H1 (cell line): Measurements from ENCODE around the gene PDZD4. TPM values are rescaled to one million over a fixed set of nuclear protein-coding genes. Genes with fewer than 3 reads are reported as not detected.

Experiments used
- CTCF ChIA-PET: fragments of 300-600 bp; sonication (Branson Sonifier 250); formaldehyde crosslinking; loops from one replicate; lab custom pipeline; 2021; ENCODE audit not compliant: partially characterized antibody; lab: Charles Lee
- POLR2A ChIA-PET: fragments of 300-600 bp; sonication (Branson Sonifier 250); formaldehyde crosslinking; loops from one replicate; lab custom pipeline; 2021; ENCODE audit warnings: inconsistent platforms; ENCODE audit not compliant: partially characterized antibody; lab: Charles Lee
- DNase-seq, 2 experiments: peaks; one replicate each; pipeline versions ENCODE4 v3.0.0 to v3.0.0-alpha.2; 2010 to 2022; ENCODE audit warnings: low spot score in 2 of 2, low read depth in 1 of 2, mixed read lengths in 1 of 2
- FAIRE-seq: peaks from 2 replicates; lab custom pipeline; 2011; peaks lifted over from hg19 to GRCh38; lab: Jason Lieb, UNC
- H2AFZ ChIP-seq: 2 replicates; pipeline ENCODE4 v1.8.1; 2012; ENCODE audit warnings: low read length, inconsistent platforms
- H2AK5ac ChIP-seq: 2 replicates; pipeline ENCODE4 v1.6.1; 2013; ENCODE audit warnings: low read depth, low read length
- H2BK120ac ChIP-seq: replicated peaks from 2 replicates; pipeline ENCODE3; 2013; ENCODE audit warnings: low read depth, low read length, inconsistent platforms
- H2BK12ac ChIP-seq: 2 replicates; pipeline ENCODE4 v1.6.1; 2013; ENCODE audit warnings: low read depth, low read length
- H2BK15ac ChIP-seq: 2 replicates; pipeline ENCODE4 v1.6.1; 2013; ENCODE audit warnings: low read length
- H2BK20ac ChIP-seq: 2 replicates; pipeline ENCODE4 v1.6.1; 2013; ENCODE audit warnings: low read length
- H2BK5ac ChIP-seq: 2 replicates; pipeline ENCODE4 v1.6.1; 2013; ENCODE audit warnings: low read depth, low read length
- H3K14ac ChIP-seq: 2 replicates; pipeline ENCODE4 v1.6.1; 2013; ENCODE audit warnings: inconsistent platforms; ENCODE audit not compliant: insufficient read length
- H3K18ac ChIP-seq: 2 replicates; pipeline ENCODE4 v1.6.1; 2013; ENCODE audit warnings: low read length; ENCODE audit errors: extremely low read depth
- H3K23ac ChIP-seq: 2 replicates; pipeline ENCODE4 v1.6.1; 2013; ENCODE audit warnings: inconsistent platforms; ENCODE audit not compliant: insufficient read length
- H3K23me2 ChIP-seq: 2 replicates; pipeline ENCODE4 v1.6.1; 2013; ENCODE audit warnings: low read depth, low read length
- H3K27ac ChIP-seq: 2 replicates; pipeline ENCODE4 v1.6.1; 2011; ENCODE audit warnings: low read depth, low read length, inconsistent platforms
- H3K27me3 ChIP-seq, 4 experiments: replicated peaks in 1 of 4; 1 replicate in 1 of 4; 2 replicates in 3 of 4; pipeline versions ENCODE4 v1.6.1 to v1.8.1; 2011 to 2013; ENCODE audit warnings: low read length in 3 of 4, mild to moderate bottlenecking in 3 of 4, inconsistent platforms in 2 of 4, mixed read lengths in 2 of 4, moderate library complexity in 1 of 4; ENCODE audit not compliant: control insufficient read depth in 3 of 4, insufficient read depth in 3 of 4; ENCODE audit errors: extremely low read depth in 1 of 4
- H3K36me3 ChIP-seq, 4 experiments: 2 replicates each; pipeline versions ENCODE4 v1.6.1 to v1.8.1; 2011 to 2013; ENCODE audit warnings: mild to moderate bottlenecking in 4 of 4, low read length in 3 of 4, moderate library complexity in 2 of 4, control low read depth in 1 of 4, inconsistent platforms in 1 of 4; ENCODE audit not compliant: insufficient read depth in 4 of 4, control insufficient read depth in 2 of 4
- H3K4ac ChIP-seq: replicated peaks from 2 replicates; pipeline ENCODE3; 2013; ENCODE audit warnings: low read length, low read depth, mixed read lengths, inconsistent platforms; ENCODE audit not compliant: insufficient read length
- H3K4me1 ChIP-seq, 4 experiments: replicated peaks in 1 of 4; 1 replicate in 1 of 4; 2 replicates in 3 of 4; pipeline versions ENCODE4 v1.6.1 to v1.8.1; 2011 to 2013; ENCODE audit warnings: low read length in 3 of 4, inconsistent platforms in 2 of 4, mixed read lengths in 1 of 4; ENCODE audit not compliant: insufficient read depth in 4 of 4, control insufficient read depth in 3 of 4
- H3K4me2 ChIP-seq, 2 experiments: 2 replicates each; pipeline versions ENCODE4 v1.6.1 to v1.8.1; 2011 to 2013; ENCODE audit warnings: low read depth in 2 of 2, low read length in 2 of 2, control low read depth in 1 of 2, inconsistent platforms in 1 of 2, mild to moderate bottlenecking in 1 of 2; ENCODE audit not compliant: insufficient read depth in 1 of 2
- H3K4me3 ChIP-seq, 4 experiments: fragments of 200-600, 300-600 bp in 1 of 4; sonication (generic), shearing (Covaris generic), sonication (Bioruptor Twin) in 1 of 4; 2 replicates each; pipeline versions ENCODE4 v1.5.1 to v1.8.1; 2011 to 2016; ENCODE audit warnings: low read length in 4 of 4, low read depth in 3 of 4, control low read depth in 2 of 4, inconsistent platforms in 2 of 4, mild to moderate bottlenecking in 2 of 4, mixed read lengths in 1 of 4, moderate library complexity in 1 of 4; ENCODE audit not compliant: insufficient read depth in 2 of 4; ENCODE audit errors: extremely low read depth in 1 of 4
- H3K56ac ChIP-seq: replicated peaks from 2 replicates; pipeline ENCODE3; 2013; ENCODE audit warnings: low read depth, mild to moderate bottlenecking, mixed read lengths, low read length, inconsistent platforms; ENCODE audit not compliant: insufficient read length
- H3K79me1 ChIP-seq: 2 replicates; pipeline ENCODE4 v1.6.1; 2013; ENCODE audit warnings: low read depth, low read length, control low read depth
- H3K79me2 ChIP-seq, 2 experiments: 2 replicates each; pipeline versions ENCODE4 v1.6.1 to v1.8.1; 2012 to 2013; ENCODE audit warnings: low read length in 2 of 2, mild to moderate bottlenecking in 2 of 2, inconsistent platforms in 1 of 2; ENCODE audit not compliant: insufficient read depth in 2 of 2, control insufficient read depth in 1 of 2
- H3K9ac ChIP-seq, 4 experiments: replicated peaks in 1 of 4; 1 replicate in 1 of 4; 2 replicates in 3 of 4; pipeline versions ENCODE4 v1.6.1 to v1.8.1; 2011 to 2013; ENCODE audit warnings: low read depth in 3 of 4, low read length in 3 of 4, control low read depth in 2 of 4, mild to moderate bottlenecking in 2 of 4, moderate library complexity in 2 of 4, inconsistent platforms in 1 of 4; ENCODE audit errors: extremely low read depth in 1 of 4
- H3K9me3 ChIP-seq, 2 experiments: 2 replicates each; pipeline versions ENCODE4 v1.6.1 to v1.8.1; 2012 to 2013; ENCODE audit warnings: mild to moderate bottlenecking in 2 of 2, moderate library complexity in 2 of 2, control low read depth in 1 of 2, inconsistent platforms in 1 of 2, low read depth in 1 of 2, low read length in 1 of 2, mixed read lengths in 1 of 2; ENCODE audit not compliant: insufficient read depth in 2 of 2
- H4K20me1 ChIP-seq, 2 experiments: replicated peaks in 1 of 2; 2 replicates each; pipeline versions ENCODE3 to v1.8.1; 2011 to 2013; ENCODE audit warnings: inconsistent platforms in 2 of 2, low read length in 2 of 2, mild to moderate bottlenecking in 1 of 2; ENCODE audit not compliant: insufficient read depth in 2 of 2, control insufficient read depth in 1 of 2
- H4K5ac ChIP-seq: 2 replicates; pipeline ENCODE4 v1.6.1; 2013; ENCODE audit warnings: low read length, low read depth, mixed read lengths, inconsistent platforms; ENCODE audit not compliant: insufficient read length
- H4K8ac ChIP-seq: 2 replicates; pipeline ENCODE4 v1.8.0; 2013; ENCODE audit warnings: mild to moderate bottlenecking, moderate library complexity, low read length, inconsistent platforms; ENCODE audit not compliant: insufficient read depth; ENCODE audit errors: extremely low read depth
- H4K91ac ChIP-seq: replicated peaks from 2 replicates; pipeline ENCODE3; 2013; ENCODE audit warnings: low read length, mixed read lengths, inconsistent platforms; ENCODE audit not compliant: insufficient read length
- CTBP2 ChIP-seq: IDR thresholded peaks from 2 replicates; pipeline ENCODE4 v1.7.0; 2011; ENCODE audit warnings: borderline replicate concordance, mild to moderate bottlenecking, moderate library complexity, mixed read lengths, low read length; ENCODE audit not compliant: insufficient read depth, insufficient read length
- EP300 ChIP-seq, 2 experiments: IDR thresholded peaks; 1 replicate in 1 of 2; 2 replicates in 1 of 2; pipeline ENCODE4 v1.6.1; 2011 to 2012; ENCODE audit warnings: low read depth in 2 of 2, low read length in 2 of 2, mild to moderate bottlenecking in 2 of 2, borderline replicate concordance in 1 of 2, inconsistent platforms in 1 of 2, moderate library complexity in 1 of 2
- GABPA ChIP-seq: IDR thresholded peaks from 2 replicates; pipeline ENCODE4 v1.6.1; 2011; ENCODE audit warnings: mild to moderate bottlenecking, low read length, moderate library complexity, borderline replicate concordance; ENCODE audit not compliant: insufficient read depth
- KDM1A ChIP-seq: fragments of 200-600, 300-600 bp; sonication (generic); IDR thresholded peaks from 2 replicates; pipeline ENCODE4 v1.7.1; 2016; ENCODE audit warnings: mild to moderate bottlenecking, low read length, borderline replicate concordance
- MAFK ChIP-seq: IDR thresholded peaks from 2 replicates; pipeline ENCODE4 v1.6.1; 2012; ENCODE audit warnings: low read depth, mild to moderate bottlenecking, improper control_type of control experiment, low read length
- POLR2A ChIP-seq, 2 experiments: IDR thresholded peaks; 1 replicate in 1 of 2; 2 replicates in 1 of 2; pipeline ENCODE4 v1.6.1; 2011; ENCODE audit warnings: low read depth in 2 of 2, low read length in 2 of 2, mild to moderate bottlenecking in 2 of 2; ENCODE audit errors: control extremely low read depth in 1 of 2
- RFX5 ChIP-seq: IDR thresholded peaks from 2 replicates; pipeline ENCODE4 v1.6.1; 2011; ENCODE audit warnings: low read depth, low read length, improper control_type of control experiment, borderline replicate concordance
- RXRA ChIP-seq: IDR thresholded peaks from 2 replicates; pipeline ENCODE4 v1.6.1; 2011; ENCODE audit warnings: low read depth, mild to moderate bottlenecking, low read length, moderate library complexity; ENCODE audit not compliant: insufficient read depth
- SAP30 ChIP-seq: fragments of 300-600 bp; sonication (generic); IDR thresholded peaks from 2 replicates; pipeline ENCODE4 v1.7.1; 2012; ENCODE audit warnings: low read length, moderate library complexity, mild to moderate bottlenecking, inconsistent platforms; ENCODE audit not compliant: insufficient read depth, insufficient replicate concordance
- SIRT6 ChIP-seq: IDR thresholded peaks from one replicate; pipeline ENCODE4 v1.7.1; 2012; ENCODE audit warnings: low read length, inconsistent platforms
- SP2 ChIP-seq: IDR thresholded peaks from 2 replicates; pipeline ENCODE4 v1.6.1; 2012; ENCODE audit warnings: mild to moderate bottlenecking, low read length, inconsistent platforms
- SRF ChIP-seq: IDR thresholded peaks from 2 replicates; pipeline ENCODE4 v1.6.1; 2011; ENCODE audit warnings: mild to moderate bottlenecking, low read depth, low read length, moderate library complexity
- TAF7 ChIP-seq: optimal IDR thresholded peaks from 2 replicates; pipeline ENCODE3; 2011; ENCODE audit warnings: low read depth, mild to moderate bottlenecking, inconsistent platforms, low read length, moderate library complexity, borderline replicate concordance
- TBP ChIP-seq: IDR thresholded peaks from 2 replicates; pipeline ENCODE4 v1.6.1; 2011; ENCODE audit warnings: low read depth, low read length, improper control_type of control experiment
- WGBS, 2 experiments: shearing (Covaris generic) in 1 of 2; methylation state at CpG; one replicate each; pipeline versions ENCODE4 v1.1.6 to v1.1.7; 2013 to 2015; ENCODE audit warnings: low lambda C conversion rate in 2 of 2, mixed read lengths in 2 of 2, inconsistent platforms in 1 of 2, low coverage in 1 of 2, missing lambda C conversion rate in 1 of 2; ENCODE audit not compliant: insufficient replicate concordance in 2 of 2, insufficient coverage in 1 of 2, insufficient read length in 1 of 2; ENCODE audit errors: extremely low coverage in 1 of 2, missing lambda C conversion rate in 1 of 2; 5-methylcytosine and 5-hydroxymethylcytosine counted together
- polyA plus RNA-seq, 7 experiments: library from polyadenylated mRNA; depleted of rRNA in 3 of 7; stranded (reverse) in 5 of 7; unstranded in 2 of 7; fragments of >200 nt in 5 of 7; fragments of 200-250 nt in 2 of 7; gene quantifications; 1 replicate in 5 of 7; 2 replicates in 1 of 7; 4 replicates in 1 of 7; pipeline versions ENCODE4 v1.2.1 to v1.2.3, GENCODE V29; 2011 to 2013; ENCODE audit warnings: missing spikeins in 2 of 7, mixed read lengths in 2 of 7
- total RNA-seq: library from RNA; stranded (reverse); fragmentation: NEBNext Ultra II Directional; extraction: Animal tissue kit (Norgen Biotek cat#: 25700); gene quantifications from 2 replicates; pipeline ENCODE4 v1.2.1, GENCODE V29; 2021

The PDZD4 gene
- total and polyA plus RNA-seq, 2 of the 8 experiments (the other 6 are each of a cell fraction or from before 2014, with no cell fraction given) = 45.8 to 169 TPM

- WGBS, 2 experiments = 94% methylated on average over 7 of the region's 23 CpGs; no CpG with 5 or more reads in 1 of the 2 experiments
- Histone ChIP-seq H3K4me1 (no peaks in the 10 kb centered on the region), H3K27ac (no peak overlapping the region), H2BK20ac (no peak overlapping the region), H3K14ac (no peak overlapping the region), H3K18ac (no peak overlapping the region), H3K27me3 (no peaks in the 10 kb centered on the region), H3K23me2 (no peaks in the 10 kb centered on the region), H4K20me1 (no peaks in the 10 kb centered on the region), H3K9ac (no peak overlapping the region), H4K91ac (no peak overlapping the region), H3K79me2 (no peaks in the 10 kb centered on the region), H2AFZ (no peak overlapping the region), H3K56ac (no peak overlapping the region), H4K5ac (no peak overlapping the region), H3K79me1 (no peaks in the 10 kb centered on the region), H3K4me2 (no peak overlapping the region), H2BK12ac (no peak overlapping the region), H3K9me3 (no peaks in the 10 kb centered on the region), H3K23ac (no peak overlapping the region), H3K4me3 (no peak overlapping the region), H2BK120ac (no peak overlapping the region), H2AK5ac (no peak overlapping the region), H2BK15ac (no peak overlapping the region), H4K8ac (no peak overlapping the region), H2BK5ac (no peak overlapping the region), H3K36me3 (no peaks in the 10 kb centered on the region), H3K4ac (no peak overlapping the region)
- DNase-seq (no peak), FAIRE-seq (no peak)
- ChIA-PET CTCF (interaction anchor here (0.8 to 1.6 kb wide), 4 partner anchors 9 to 80 kb away, joined by 3 to 4 read pairs (median 4); no protein-coding TSS in a partner anchor), POLR2A (no interaction called here)
- TF ChIP-seq CTBP2 (no peak), RXRA (no peak), MAFK (no peak), TAF7 (no peak), RFX5 (no peak), GABPA (no peak), KDM1A (no peak), SAP30 (no peak), POLR2A (IDR thresholded peaks at IDR 0.05; ENCODE audit: control extremely low read depth in 1 of 2, low read depth in 2 of 2, low read length in 2 of 2) (no peak), SIRT6 (no peak), EP300 (IDR thresholded peaks at IDR 0.05; ENCODE audit: borderline replicate concordance in 1 of 2, low read depth in 2 of 2, low read length in 2 of 2) (no peak), SP2 (no peak), SRF (no peak), TBP (no peak)
Observed at GRCh38 chrX:153773218-153773611, 57.1 kb downstream of the PDZD4 start.
